Neural cell (in vitro differentiated cells): Measurements from ENCODE around the gene NKX1-2.

Experiments
- CTCF ChIP-seq: fragments of 450-650 bp; IDR thresholded peaks from 2 replicates; pipeline ENCODE4 v1.5.1; 2014; ENCODE audit warnings: antibody characterized with exemption, mild to moderate bottlenecking, moderate library complexity; ENCODE audit not compliant: poor library complexity, severe bottlenecking
- EP300 ChIP-seq: fragments of 450-650 bp; conservative IDR thresholded peaks from 2 replicates; pipeline ENCODE4 v1.6.1; 2014; ENCODE audit warnings: antibody characterized with exemption, mild to moderate bottlenecking, moderate library complexity; ENCODE audit not compliant: poor library complexity, severe bottlenecking
- EZH2 ChIP-seq: fragments of 200-600, 300-800 bp; shearing (Covaris generic), sonication (generic); IDR thresholded peaks from 2 replicates; pipeline ENCODE4 v1.6.1; 2014; ENCODE audit warnings: antibody characterized with exemption, low read length, borderline replicate concordance, mild to moderate bottlenecking; ENCODE audit not compliant: insufficient read depth, poor library complexity, severe bottlenecking
- MXI1 ChIP-seq: fragments of 450-650 bp; conservative IDR thresholded peaks from 2 replicates; pipeline ENCODE4 v1.6.1; 2014; ENCODE audit warnings: antibody characterized with exemption, mild to moderate bottlenecking; ENCODE audit not compliant: poor library complexity, severe bottlenecking
- POLR2AphosphoS5 ChIP-seq: IDR thresholded peaks from 2 replicates; pipeline ENCODE4 v1.6.1; 2012
- RAD21 ChIP-seq: fragments of 450-650 bp; conservative IDR thresholded peaks from 2 replicates; pipeline ENCODE4 v1.6.1; 2014; ENCODE audit warnings: antibody characterized with exemption, mild to moderate bottlenecking, moderate library complexity
- REST ChIP-seq: IDR thresholded peaks from 2 replicates; pipeline ENCODE4 v1.6.1; 2012; ENCODE audit warnings: borderline replicate concordance
- SMC3 ChIP-seq: fragments of 450-650 bp; conservative IDR thresholded peaks from 2 replicates; pipeline ENCODE4 v1.6.1; 2014; ENCODE audit warnings: antibody characterized with exemption, mild to moderate bottlenecking, moderate library complexity; ENCODE audit not compliant: poor library complexity
- TAF1 ChIP-seq: IDR thresholded peaks from 2 replicates; pipeline ENCODE4 v1.6.1; 2012; ENCODE audit warnings: low read depth

- TF ChIP-seq SMC3 (no peak), EP300 (no peak), CTCF (no peak), EZH2 (no peak), TAF1 (no peak), POLR2AphosphoS5 (peak; percentile 49), REST (no peak), RAD21 (no peak), MXI1 (no peak)
Observed at GRCh38 chr10:124453960-124454610, 4.2 kb upstream of the NKX1-2 start.
